Astrocyte (in vitro differentiated cells and primary cell): ENCODE data around the gene GMDS.

Experiments used
- EZH2 ChIP-seq: IDR thresholded peaks from 2 replicates; pipeline ENCODE4 v1.6.1; 2012; ENCODE audit warnings: mild to moderate bottlenecking, low read length, inconsistent platforms; ENCODE audit not compliant: insufficient read depth
- TF ChIP-seq, protein P1 (sequence below): IDR thresholded peaks from 2 replicates; pipeline ENCODE4 v1.5.1; 2011; ENCODE audit warnings: low read depth, mild to moderate bottlenecking, inconsistent platforms, low read length, moderate library complexity; ENCODE audit not compliant: insufficient read depth

DNA sequence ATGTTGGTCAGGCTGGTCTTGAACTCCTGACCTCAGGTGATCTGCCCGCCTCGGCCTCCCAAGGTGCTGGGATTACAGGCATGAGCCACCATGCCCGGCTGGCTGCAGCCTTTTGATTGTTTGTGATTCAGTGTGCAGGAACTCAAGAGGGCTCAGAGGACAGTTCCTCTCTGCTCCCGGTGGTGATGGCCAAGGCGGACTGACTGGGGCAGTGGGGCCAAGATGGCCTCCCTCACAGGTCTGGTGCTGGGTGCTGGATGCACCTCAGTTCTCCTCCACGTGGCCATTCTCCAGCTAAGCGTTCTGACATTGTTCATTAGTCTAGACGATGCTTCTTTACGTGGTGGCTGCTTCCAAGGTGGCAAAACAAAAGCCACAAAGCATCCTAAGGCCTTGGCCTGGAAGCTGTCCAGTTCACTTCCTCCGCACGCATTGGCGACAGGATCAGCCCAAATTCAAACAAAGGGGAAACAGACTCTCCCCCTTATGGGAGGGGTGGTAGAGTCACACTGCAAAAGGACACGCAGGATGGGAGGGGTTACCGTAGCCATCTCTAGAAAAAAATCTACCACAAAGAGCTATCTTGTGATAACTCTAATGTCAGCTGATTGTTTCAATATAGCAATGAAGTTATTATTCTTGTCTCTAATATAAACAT is 488.8 kb downstream of the GMDS start:
- TF ChIP-seq, protein P1, sequence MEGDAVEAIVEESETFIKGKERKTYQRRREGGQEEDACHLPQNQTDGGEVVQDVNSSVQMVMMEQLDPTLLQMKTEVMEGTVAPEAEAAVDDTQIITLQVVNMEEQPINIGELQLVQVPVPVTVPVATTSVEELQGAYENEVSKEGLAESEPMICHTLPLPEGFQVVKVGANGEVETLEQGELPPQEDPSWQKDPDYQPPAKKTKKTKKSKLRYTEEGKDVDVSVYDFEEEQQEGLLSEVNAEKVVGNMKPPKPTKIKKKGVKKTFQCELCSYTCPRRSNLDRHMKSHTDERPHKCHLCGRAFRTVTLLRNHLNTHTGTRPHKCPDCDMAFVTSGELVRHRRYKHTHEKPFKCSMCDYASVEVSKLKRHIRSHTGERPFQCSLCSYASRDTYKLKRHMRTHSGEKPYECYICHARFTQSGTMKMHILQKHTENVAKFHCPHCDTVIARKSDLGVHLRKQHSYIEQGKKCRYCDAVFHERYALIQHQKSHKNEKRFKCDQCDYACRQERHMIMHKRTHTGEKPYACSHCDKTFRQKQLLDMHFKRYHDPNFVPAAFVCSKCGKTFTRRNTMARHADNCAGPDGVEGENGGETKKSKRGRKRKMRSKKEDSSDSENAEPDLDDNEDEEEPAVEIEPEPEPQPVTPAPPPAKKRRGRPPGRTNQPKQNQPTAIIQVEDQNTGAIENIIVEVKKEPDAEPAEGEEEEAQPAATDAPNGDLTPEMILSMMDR = no peak
- no peak for TF ChIP-seq EZH2
